ENCODE data around the gene IMPG2.

IMPG2 gene

GRCh38 chr3:101179637-101180036 lies 140.7 kb downstream of the IMPG2 start:
- no peak for DNase-seq

GRCh38 chr3:101177577-101177976 lies 142.8 kb downstream of the IMPG2 start:
- DNase-seq: no peak

All from SIG-M5 (cell line).